CD4-positive, alpha-beta T cell treated with Interleukin-17A for 1 hour (primary cell): ENCODE results near the gene OR2D3.
"Not testable (repeated sequence)": the region's sequence is repeated elsewhere in the genome, so short reads cannot be mapped to it uniquely, and the experiment has no call there.

Experiments
- DNase-seq: peaks from one replicate; pipeline ENCODE4 v3.0.0-alpha.2; 2020

OR2D3 gene

DNA sequence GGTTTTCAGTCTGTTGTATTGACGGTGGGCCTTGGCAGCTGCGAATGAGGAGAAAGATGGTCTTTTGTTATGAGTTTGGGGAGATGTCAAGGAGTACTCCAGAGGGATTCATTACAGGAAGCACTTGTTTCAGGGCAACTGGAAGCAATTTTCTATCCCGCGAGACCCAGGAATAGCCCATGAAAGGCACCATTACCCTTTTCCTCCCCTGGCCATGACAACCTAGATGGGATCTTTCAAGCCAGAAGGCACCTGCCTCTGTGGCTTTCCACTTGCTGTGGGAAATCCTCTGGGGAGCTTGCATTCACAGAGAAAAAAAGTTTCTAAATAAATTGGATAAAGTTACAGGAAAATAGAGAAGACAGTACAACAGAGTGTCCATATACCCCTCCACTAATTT is 8.1 kb downstream of the OR2D3 start:
- no peak for DNase-seq

DNA sequence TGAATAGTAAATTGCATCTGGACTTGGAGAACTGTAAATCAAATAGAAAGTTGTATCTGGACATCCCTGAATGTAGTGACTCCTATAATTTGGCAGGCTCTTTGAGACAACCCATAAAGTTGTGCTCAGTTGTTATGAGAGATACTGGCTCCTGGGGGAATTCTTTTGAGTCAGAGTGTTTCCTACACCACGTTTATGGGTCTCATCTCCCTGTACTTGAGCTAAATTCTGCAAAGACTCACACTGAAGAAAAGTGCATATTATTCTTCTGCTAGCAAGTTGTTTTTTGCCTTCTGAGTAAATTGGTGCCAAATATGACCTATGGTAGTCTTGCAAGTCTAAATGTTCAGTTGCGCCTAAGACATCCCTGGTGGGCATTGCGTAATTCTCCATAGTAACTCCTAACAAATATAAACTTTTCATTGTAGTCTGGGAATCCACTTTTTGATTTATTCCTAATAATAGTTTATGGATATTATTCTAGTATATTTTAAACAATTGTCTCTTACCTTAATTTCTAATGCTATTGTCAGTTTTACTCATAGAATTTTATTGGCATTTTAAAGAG is 10.4 kb downstream of the OR2D3 start:
- DNase-seq, result no peak

DNA sequence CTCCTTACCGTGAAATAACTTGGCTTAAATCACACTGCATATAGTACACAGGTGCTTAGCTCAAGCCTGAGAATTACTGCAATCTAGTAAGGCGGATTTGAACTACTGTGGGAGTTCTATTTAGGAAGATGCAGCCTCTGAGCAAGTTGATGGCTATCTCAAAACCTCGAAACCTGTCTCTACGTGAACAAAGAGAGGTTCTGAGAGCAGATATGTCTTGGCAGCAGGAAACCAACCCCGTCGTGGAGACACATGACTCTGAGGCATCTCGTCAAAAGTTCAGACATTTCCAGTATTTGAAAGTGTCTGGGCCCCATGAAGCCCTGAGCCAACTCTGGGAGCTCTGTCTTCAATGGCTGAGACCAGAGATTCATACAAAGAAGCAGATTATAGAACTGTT is 11.3 kb downstream of the OR2D3 start:
- no peak for DNase-seq

DNA sequence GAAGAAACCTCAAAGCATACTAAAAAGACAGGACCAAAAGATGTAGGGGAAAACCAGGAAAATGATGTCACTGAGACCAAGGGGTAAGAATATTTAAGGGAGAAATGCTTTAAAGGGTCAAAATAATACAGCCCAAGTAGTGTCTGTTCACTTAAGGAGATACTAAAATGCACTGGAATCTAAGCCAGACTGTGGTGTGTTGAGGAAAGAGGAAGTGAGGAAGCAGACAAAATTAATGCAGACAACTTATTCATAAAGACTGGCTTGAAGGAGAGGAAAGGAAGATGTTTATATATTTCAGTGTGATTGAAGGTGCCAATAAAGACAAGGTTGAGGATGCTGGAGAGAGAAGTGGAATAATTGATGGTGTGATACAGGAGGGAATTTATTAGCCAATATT is 21.2 kb downstream of the OR2D3 start:
- DNase-seq, result no peak

DNA sequence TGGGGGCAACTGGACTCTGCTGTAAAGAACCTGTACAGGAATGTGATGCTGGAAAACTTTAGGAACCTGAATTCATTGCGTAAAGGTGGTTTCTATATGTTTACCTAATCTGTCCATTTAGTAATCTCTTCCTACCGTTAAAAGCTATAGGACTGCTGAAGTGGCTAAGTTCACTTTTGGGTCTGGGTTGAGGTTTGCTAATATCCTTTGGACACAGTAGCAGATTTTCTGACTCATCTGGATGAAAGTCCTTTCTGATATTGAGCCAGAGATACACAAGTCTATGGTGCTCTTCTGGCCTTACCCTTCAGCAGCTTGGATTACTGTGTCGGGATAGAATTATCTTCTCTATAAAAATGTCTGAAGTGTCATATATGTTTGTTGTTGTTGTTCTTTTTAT is 22.3 kb downstream of the OR2D3 start:
- DNase-seq, result no peak

DNA sequence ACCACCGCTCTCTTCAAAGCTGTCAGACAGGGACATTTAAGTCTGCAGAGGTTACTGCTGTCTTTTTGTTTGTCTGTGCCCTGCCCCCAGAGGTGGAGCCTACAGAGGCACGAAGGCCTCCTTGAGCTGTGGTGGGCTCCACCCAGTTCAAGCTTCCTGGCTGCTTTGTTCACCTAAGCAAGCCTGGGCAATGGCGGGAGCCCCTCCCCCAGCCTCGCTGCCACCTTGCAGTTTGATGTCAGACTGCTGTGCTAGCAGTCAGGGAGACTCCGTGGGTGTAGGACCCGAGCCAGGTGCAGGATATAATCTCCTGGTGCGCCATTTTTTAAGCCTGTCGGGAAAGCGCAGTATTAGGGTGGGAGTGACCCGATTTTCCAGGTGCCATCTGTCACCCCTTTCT is 33.4 kb downstream of the OR2D3 start:
- DNase-seq, result not testable (repeated sequence)

DNA sequence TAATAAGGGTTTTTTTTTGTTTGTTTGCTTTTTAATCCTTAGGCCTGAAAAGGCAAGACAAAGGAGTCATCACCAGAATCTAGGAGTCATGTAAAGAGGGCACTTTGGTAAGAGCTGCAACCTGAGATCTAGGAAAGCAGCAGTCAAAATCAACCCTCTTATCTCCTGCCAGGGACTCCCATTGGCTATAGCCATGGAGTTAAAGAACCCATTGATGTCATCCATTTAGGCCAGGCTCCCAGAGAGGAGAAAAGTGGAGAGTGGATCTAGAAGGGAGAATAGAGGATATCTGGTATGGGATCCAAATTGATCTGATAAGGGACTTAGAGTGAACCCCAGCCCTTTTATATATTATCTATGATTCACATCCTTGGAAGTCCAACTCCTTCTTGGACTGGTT is 41.3 kb downstream of the OR2D3 start:
- no peak for DNase-seq

DNA sequence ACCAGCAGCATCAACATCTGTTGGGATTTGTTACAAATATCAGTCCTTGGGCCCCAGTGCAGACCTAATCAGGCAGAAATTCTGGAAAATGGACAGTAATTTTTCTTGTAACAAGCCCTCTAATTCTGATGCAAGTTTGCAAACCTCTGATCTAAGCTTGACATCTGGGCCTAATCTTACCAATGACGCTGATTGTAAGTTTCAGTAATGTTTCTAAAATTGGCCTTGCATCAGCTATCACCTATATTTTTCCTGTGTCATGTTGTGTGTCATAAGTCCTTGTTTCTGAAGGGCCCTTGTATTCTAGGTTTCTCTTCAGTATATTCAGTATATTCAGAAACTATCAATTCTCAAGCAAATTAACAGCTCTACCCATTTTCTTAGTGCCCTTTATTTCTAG is 41.9 kb downstream of the OR2D3 start:
- no peak for DNase-seq

DNA sequence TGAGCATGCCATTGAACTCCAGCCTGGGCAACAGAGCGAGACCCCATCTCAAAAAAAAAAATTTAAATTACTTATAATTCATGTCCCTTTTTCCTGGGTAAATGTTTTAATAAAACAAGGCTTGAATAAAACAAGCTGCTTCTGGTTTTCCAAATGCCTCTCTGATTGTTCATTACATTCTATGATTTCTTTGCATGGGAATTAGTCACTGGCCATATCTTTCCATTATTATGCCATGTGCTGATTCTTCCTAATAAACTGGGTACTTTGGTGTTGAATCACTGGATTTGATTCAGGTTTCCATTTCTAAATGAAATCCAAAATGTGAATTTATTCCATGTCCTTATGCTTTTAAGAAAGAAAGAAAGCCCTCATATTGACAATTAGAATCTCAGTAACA is 48.0 kb downstream of the OR2D3 start:
- no peak for DNase-seq

DNA sequence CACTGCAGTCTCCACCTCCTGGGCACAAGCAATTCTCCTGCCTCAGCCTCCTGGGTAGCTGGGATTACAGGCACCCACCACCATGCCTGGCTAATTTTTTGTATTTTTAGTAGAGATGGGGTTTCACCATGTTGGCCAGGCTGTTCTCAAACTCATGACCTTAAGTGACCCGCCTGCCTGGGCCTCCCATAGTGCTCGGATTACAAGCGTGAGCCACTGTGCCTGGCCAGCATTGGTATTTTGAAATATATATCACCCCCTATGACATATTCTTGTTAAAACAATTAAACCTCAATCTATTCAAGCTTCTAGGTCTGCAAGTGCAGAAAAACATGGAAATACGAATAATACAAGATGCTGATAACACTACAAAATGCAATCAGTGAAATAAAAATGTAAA is 49.1 kb downstream of the OR2D3 start:
- not testable (repeated sequence) for DNase-seq
